HG03025 (cell line): ENCODE results near the gene OR2J1.
"Not testable (repeated sequence)": the region's sequence is repeated elsewhere in the genome, so short reads cannot be mapped to it uniquely, and the experiment has no call there.

Source experiments
- ATAC-seq: cut with Tn5 transposase; IDR thresholded peaks from one replicate; pipeline ENCODE4 v1.9.1; 2021; ENCODE audit warnings: mild to moderate bottlenecking, moderate library complexity; ENCODE audit not compliant: unreplicated experiment, low FRiP score

OR2J1 gene

DNA sequence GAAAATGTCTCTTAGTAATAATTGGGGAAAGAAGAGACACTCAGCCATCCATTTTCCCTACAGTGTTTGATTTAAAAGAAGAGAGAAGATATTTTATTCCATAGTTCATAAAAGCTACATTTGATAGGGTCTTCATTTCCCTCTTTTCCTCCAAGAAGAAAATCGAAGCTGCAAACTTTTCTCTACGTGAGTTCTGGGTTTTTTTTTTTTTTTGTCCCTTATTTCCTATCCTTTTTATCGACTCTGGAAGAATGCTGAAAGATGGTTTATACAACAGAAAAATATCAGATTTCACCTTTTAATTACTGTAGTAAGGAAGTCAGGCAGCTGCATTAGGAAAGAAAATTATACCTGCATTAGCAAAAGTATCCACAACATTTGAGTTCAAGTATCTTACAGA, at the start of gene OR2J1:
OR2J1 (plus strand) TSS at position 301 of the 400 bp plus-strand sequence. CDS start 1,453 bp downstream, outside the sequence.
- no peak for ATAC-seq

GRCh38 chr6:29051680-29052079, 47.6 kb upstream of the OR2J1 start:
- ATAC-seq: no peak

GRCh38 chr6:29071831-29072723, 27.2 kb upstream of the OR2J1 start:
- ATAC-seq: no peak

DNA sequence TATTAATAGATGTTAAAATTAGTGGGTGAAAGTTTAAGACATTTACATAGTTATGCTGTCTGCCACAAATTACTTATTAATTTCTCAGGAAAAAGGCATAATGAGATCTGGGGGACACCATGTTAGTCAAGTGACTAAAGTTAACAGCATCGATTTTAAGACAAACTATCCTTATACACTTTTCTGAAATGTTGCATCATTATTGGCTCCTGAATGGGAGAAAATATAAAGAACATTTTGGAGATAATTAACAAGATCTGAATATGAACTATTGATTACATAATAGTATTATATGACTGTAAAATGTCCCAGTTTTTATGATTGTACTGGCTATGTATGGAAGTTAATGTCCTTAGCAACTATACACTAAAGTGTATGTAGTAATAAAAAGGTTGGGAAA, 20.1 kb upstream of the OR2J1 start:
- ATAC-seq: no peak

- ATAC-seq: no peak
These were observed 18.0 kb upstream of the OR2J1 start for GRCh38 chr6:29081312-29081711.

- no peak for ATAC-seq
These were observed 16.8 kb upstream of the OR2J1 start for GRCh38 chr6:29082457-29082856.

DNA sequence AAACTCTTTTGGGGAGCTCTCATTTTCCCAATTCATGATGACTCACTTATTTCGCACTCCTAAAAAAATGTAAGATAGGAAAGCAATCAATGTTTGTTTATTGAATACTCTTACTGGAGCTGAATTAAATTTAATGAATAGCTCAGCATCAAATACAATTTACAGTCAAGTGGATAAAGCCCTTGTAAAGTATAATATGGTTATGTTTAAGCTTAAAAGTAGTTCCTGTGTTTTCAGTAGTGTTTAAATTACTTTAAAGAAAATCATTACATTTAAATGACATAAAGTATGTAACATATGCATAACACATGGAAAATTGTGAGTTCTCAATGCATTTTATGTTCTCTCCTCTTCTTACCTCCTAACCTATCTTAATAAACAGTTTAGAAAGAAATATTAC, 12.1 kb upstream of the OR2J1 start, which contains the start of gene OR2B3:
OR2B3 (minus strand) TSS at position 101 of the 400 bp plus-strand sequence; CDS start at position 36, 65 bp downstream.
- ATAC-seq: no peak

GRCh38 chr6:29092957-29093356, 6.3 kb upstream of the OR2J1 start:
- no peak for ATAC-seq

DNA sequence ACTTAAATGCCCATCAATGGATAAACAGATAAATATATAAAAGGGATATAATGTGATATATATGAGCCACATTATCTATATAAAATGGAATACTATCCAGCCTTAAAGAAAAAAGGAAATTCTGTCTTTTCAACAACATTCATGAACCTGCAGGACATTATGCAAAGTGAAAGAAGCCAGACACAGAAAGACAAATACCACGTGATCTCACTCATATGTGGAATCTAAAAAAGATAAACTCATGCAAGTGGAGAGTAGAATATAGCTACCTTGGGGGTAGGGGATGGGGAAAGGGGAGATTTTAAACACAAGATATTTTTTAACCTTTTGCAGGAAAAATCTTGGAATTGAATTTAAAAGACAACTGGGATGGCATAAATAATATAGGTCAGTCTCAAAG, 1.5 kb upstream of the OR2J1 start:
- no peak for ATAC-seq

GRCh38 chr6:29107758-29108157, 8.5 kb downstream of the OR2J1 start, which contains the start of gene OR2J3:
OR2J3 (plus strand) TSS chr6:29108058; CDS start chr6:29111891, 3,833 bp downstream.
- ATAC-seq: no peak

DNA sequence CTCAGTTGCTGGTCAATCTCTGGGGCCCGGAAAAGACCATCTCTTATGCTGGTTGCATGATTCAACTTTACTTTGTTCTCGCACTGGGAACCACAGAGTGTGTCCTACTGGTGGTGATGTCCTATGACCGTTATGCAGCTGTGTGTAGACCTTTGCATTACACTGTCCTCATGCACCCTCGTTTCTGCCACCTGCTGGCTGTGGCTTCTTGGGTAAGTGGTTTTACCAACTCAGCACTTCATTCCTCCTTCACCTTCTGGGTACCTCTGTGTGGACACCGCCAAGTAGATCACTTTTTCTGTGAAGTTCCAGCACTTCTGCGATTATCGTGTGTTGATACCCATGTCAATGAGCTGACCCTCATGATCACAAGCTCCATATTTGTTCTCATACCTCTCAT, 12.8 kb downstream of the OR2J1 start:
- ATAC-seq: no peak

GRCh38 chr6:29114964-29115363, 15.7 kb downstream of the OR2J1 start:
- not testable (repeated sequence) for ATAC-seq

DNA sequence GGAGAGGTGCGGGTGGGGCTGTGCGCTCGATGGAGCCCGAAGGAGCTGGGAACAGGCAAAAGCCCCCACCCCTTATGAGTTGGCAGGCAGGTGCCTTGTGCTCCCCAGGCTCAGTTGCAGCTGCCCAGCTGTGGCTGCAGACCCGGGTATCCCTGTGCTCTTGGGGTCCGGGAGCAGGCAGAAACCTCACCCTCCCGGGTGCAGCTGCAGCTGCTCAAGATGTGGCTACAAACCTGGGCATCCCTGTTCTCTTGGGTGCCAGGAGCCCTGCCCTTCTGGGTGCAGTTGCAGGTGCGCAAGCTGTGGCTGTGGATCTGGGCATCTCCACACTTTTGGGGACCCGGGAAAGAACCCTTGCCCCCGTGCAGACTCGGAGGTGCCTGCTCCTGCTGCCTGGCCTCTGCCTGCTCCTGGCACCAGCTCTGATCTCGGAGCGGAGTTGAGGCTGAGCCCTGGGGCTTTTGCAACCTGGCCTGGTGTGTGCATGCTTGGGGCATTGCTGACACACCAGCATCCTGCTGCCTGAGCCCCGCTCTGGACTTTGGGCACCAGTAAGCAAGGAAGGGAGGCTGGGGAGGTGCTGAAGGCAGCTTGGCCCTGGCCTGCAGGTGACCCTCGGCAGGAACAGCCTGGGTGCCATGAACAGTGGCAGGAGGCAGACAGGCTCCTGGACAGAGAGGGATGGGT, 30.2 kb downstream of the OR2J1 start:
- ATAC-seq: no peak

DNA sequence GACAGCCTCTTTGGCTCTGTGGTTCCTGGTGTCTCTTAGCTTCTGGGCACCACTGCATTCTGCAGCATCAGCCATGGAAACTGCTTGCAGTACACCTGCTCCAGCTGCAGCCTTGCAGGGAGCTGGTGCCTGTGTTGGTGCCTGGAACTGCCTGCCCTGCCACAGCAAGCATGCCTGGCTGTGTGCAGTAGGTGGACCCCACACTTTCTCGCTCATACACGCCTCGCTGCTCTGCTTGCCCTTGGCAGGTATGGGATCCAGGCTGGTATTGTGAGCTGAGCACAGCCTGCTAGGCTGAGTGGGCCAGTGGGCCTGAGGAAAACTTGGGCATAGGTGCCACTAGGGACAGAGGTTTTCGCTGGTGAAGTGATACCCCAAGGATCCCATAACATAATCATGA, 31.4 kb downstream of the OR2J1 start:
- no peak for ATAC-seq

- no peak for ATAC-seq
These were observed 32.4 kb downstream of the OR2J1 start for GRCh38 chr6:29131691-29132090.

DNA sequence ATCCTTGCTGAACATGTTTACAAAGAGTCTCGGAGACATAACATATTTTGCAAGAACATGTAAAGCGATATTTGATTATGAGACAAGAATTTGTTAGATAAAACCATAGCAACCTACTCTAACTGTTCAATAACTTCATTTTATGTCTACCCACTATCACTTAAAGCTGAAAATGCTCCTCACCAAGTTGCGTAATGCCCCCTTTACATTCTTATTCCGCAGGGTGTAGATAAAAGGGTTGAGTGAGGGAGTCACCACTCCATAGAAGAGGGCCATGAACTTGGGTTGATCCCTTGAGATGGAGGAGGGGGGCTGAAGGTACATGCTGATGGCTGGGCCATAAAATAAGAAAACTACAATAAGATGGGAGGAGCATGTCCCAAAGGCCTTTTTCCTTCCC, 38.4 kb downstream of the OR2J1 start:
- no peak for ATAC-seq

- ATAC-seq: no peak
These were observed 42.3 kb downstream of the OR2J1 start for GRCh38 chr6:29141606-29142005.

GRCh38 chr6:29142309-29142708, 43.0 kb downstream of the OR2J1 start:
- no peak for ATAC-seq

DNA sequence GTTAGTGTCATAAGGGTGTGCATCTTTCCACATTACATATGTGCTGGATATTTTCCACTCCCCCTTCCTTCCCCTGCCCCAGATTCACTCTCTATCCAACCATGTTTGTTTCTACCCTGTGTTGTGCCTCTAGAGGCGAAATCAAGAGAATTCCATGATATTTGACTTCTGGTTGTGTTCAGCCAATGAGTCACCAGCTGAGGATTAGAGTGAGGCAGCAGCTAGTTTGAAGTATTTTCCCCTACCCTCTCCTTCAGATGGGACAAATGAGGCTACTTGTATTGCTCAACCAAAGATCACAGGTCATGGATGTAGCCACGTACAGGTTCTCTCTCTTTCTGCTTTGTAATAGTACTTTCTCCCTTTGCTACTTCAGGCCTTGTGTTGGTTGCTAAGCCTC, 46.9 kb downstream of the OR2J1 start:
- no peak for ATAC-seq

GRCh38 chr6:29147074-29147473, 47.8 kb downstream of the OR2J1 start:
- no peak for ATAC-seq

DNA sequence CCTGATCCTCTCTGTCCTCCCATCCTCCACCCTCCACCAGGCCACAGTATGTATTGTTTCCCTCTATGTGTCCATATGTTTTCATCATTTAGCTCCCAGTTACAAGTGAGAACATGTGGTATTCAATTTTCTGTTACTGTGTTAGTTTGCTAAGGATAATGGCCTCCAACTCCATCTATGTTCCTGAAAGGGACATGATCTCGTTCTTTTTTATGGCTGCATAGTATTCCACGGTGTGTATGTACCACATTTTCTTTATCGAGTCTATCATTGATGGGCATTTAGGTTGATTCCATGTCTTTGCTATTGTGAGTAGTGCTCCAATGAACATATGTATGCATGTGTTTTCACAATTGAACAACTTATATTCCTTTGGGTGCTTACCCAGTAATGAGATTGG, 50.2 kb downstream of the OR2J1 start:
- ATAC-seq: not testable (repeated sequence)
